AG04450 (cell line): Measurements from ENCODE around the gene C2CD2L. TPM values are rescaled to one million over a fixed set of nuclear protein-coding genes. Genes with fewer than 3 reads are reported as not detected.

Experiments used
- CTCF ChIA-PET: fragments of 300-600, 350-600 bp; formaldehyde crosslinking; extraction: SDS; loops from one replicate; lab custom pipeline; 2022; ENCODE audit warnings: antibody characterized with exemption, inconsistent platforms; lab: Charles Lee
- POLR2A ChIA-PET: fragments of 350-600 bp; formaldehyde crosslinking; extraction: SDS; loops from one replicate; lab custom pipeline; 2021; ENCODE audit warnings: antibody characterized with exemption, inconsistent platforms; lab: Yijun Ruan, JAX
- DNase-seq: peaks from one replicate; pipeline ENCODE4 v3.0.0-alpha.2; 2011; ENCODE audit warnings: low read depth, low spot score
- H3K27ac ChIP-seq: one replicate; pipeline ENCODE4 v1.5.1; 2012; ENCODE audit warnings: low read depth, low read length, control low read depth
- H3K27me3 ChIP-seq: one replicate; pipeline ENCODE4 v1.6.0; 2012; ENCODE audit warnings: low read length; ENCODE audit not compliant: control insufficient read depth, insufficient read depth
- H3K4me3 ChIP-seq: 2 replicates; pipeline ENCODE4 v1.5.1; 2011; ENCODE audit warnings: mild to moderate bottlenecking, low read depth, low read length, control low read depth
- H3K9me3 ChIP-seq: 2 replicates; pipeline ENCODE4 v1.5.1; 2012; ENCODE audit warnings: low read length; ENCODE audit not compliant: control insufficient read depth, insufficient read depth
- polyA plus RNA-seq: library from polyadenylated mRNA; depleted of rRNA; stranded (reverse); fragments of >200 nt; gene quantifications from 2 replicates; pipeline ENCODE4 v1.2.3, GENCODE V29; 2011
- TF ChIP-seq, protein P1 (sequence below): IDR thresholded peaks from 2 replicates; pipeline ENCODE4 v1.5.1; 2011; ENCODE audit warnings: low read depth, low read length, control low read depth, inconsistent platforms

C2CD2L gene
- polyA plus RNA-seq, 1 experiment: 2.8 TPM

- ChIA-PET POLR2A (no interaction called here), CTCF (interaction anchor here (0.6 to 4.4 kb wide), 5 partner anchors 8 to 170 kb away, joined by 3 to 15 read pairs (median 5); partner anchors contain the start of gene CBL)
- no peak for DNase-seq
- H3K9me3 ChIP-seq: no peaks in the 10 kb centered on the region; the same call in 1 of the 2 replicates
- no peak overlapping the region for H3K4me3 ChIP-seq
- H3K27me3 ChIP-seq: peaks cover 28% of the 10 kb centered on the region
- TF ChIP-seq, protein P1, sequence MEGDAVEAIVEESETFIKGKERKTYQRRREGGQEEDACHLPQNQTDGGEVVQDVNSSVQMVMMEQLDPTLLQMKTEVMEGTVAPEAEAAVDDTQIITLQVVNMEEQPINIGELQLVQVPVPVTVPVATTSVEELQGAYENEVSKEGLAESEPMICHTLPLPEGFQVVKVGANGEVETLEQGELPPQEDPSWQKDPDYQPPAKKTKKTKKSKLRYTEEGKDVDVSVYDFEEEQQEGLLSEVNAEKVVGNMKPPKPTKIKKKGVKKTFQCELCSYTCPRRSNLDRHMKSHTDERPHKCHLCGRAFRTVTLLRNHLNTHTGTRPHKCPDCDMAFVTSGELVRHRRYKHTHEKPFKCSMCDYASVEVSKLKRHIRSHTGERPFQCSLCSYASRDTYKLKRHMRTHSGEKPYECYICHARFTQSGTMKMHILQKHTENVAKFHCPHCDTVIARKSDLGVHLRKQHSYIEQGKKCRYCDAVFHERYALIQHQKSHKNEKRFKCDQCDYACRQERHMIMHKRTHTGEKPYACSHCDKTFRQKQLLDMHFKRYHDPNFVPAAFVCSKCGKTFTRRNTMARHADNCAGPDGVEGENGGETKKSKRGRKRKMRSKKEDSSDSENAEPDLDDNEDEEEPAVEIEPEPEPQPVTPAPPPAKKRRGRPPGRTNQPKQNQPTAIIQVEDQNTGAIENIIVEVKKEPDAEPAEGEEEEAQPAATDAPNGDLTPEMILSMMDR: no peak
- no peak overlapping the region for H3K27ac ChIP-seq
These were observed 46.1 kb downstream of the C2CD2L start for GRCh38 chr11:119153049-119153818.

GRCh38 chr11:119154178-119154577, 47.0 kb downstream of the C2CD2L start:
- TF ChIP-seq, protein P1: no peak
- ChIA-PET CTCF (interaction anchor here (4.4 kb wide), 1 partner anchor 9 kb away, joined by 15 read pairs; no protein-coding TSS in a partner anchor), POLR2A (interaction anchor here (0.6 to 0.7 kb wide), 2 partner anchors 15 to 236 kb away, joined by 3 to 7 read pairs; no protein-coding TSS in a partner anchor)
- Histone ChIP-seq H3K27me3 (peaks cover 27% of the 10 kb centered on the region), H3K27ac (no peak overlapping the region), H3K4me3 (no peak overlapping the region), H3K9me3 (no peaks in the 10 kb centered on the region; the same call in 1 of the 2 replicates)
- no peak for DNase-seq

DNA sequence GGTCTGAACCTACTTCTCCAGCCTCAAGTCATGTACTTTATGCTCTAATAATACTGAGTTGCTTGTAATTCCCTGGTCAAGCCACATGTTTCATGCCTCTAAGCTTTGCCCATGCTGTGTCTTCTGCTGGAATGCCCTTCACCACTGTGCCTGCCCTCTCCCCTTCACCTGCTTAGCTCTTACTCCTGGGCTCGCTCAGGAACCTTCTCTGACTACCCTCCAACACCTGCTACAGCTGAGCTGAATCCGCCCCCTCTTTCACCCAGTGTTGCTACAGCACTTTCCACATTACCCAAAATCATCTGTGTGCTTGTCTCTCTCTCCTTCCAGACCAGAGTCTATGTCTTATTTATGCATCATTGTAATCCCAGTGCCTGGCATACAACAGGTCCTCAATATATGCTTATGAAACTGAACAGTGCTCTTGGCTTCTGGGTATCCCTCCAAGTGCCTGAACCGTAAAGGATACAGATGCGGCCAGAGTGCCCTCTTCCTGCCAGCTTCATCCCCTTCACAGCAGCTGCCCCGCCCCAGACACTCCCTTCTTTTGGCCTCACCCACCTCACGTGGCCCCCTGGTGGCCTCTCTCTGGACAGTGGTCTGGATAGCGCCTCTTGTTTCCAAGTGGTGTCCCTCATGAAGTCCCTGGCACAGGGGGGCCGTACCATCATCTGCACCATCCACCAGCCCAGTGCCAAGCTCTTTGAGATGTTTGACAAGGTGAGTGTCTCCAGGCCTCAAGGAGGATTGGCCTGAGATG, 48.8 kb downstream of the C2CD2L start:
- Histone ChIP-seq H3K4me3 (no peak overlapping the region), H3K27ac (no peak overlapping the region), H3K27me3 (peaks cover 21% of the 10 kb centered on the region), H3K9me3 (no peaks in the 10 kb centered on the region)
- CTCF ChIA-PET: interaction anchor here (1.3 to 4.4 kb wide), 2 partner anchors 11 to 41 kb away, joined by 4 to 15 read pairs; no protein-coding TSS in a partner anchor
- POLR2A ChIA-PET: no interaction called here
- DNase-seq: no peak
- TF ChIP-seq, protein P1: 0 out of 2 replicates have a peak, but pooled peaks have one; percentile 8

GRCh38 chr11:119156496-119156895, 49.4 kb downstream of the C2CD2L start:
- TF ChIP-seq, protein P1: no peak
- POLR2A ChIA-PET: no interaction called here
- Histone ChIP-seq H3K27ac (no peak overlapping the region), H3K4me3 (no peak overlapping the region), H3K9me3 (no peaks in the 10 kb centered on the region), H3K27me3 (peaks cover 23% of the 10 kb centered on the region)
- CTCF ChIA-PET: interaction anchor here (0.5 to 4.4 kb wide), 4 partner anchors 11 to 182 kb away, joined by 3 to 15 read pairs (median 4); no protein-coding TSS in a partner anchor
- DNase-seq: no peak
